Bronchial epithelial cell (primary cell): Measurements from ENCODE around the gene IDH2. TPM values are rescaled to one million over a fixed set of nuclear protein-coding genes. Genes with fewer than 3 reads are reported as not detected.

ENCODE experiments used
- DNase-seq: peaks from one replicate; pipeline ENCODE4 v3.0.0-alpha.2; 2010; ENCODE audit warnings: low read depth
- FAIRE-seq: peaks from 2 replicates; lab custom pipeline; 2011; peaks lifted over from hg19 to GRCh38; lab: Jason Lieb, UNC
- H3K27me3 ChIP-seq: 2 replicates; pipeline ENCODE4 v1.5.1; 2011; ENCODE audit warnings: low read length; ENCODE audit not compliant: control insufficient read depth, insufficient read depth
- H3K36me3 ChIP-seq: 2 replicates; pipeline ENCODE4 v1.5.1; 2011; ENCODE audit warnings: low read length; ENCODE audit not compliant: control insufficient read depth, insufficient read depth
- H3K4me3 ChIP-seq: 2 replicates; pipeline ENCODE4 v1.5.1; 2011; ENCODE audit warnings: mild to moderate bottlenecking, low read depth, low read length, control low read depth
- CTCF ChIP-seq: IDR thresholded peaks from 2 replicates; pipeline ENCODE4 v1.5.1; 2011; ENCODE audit warnings: mild to moderate bottlenecking, moderate library complexity, low read length, control low read depth, inconsistent platforms; ENCODE audit not compliant: insufficient read depth, severe bottlenecking
- total RNA-seq: library from RNA; depleted of rRNA; stranded (reverse); fragments of >200 nt; gene quantifications from 2 replicates; pipeline ENCODE4 v1.2.1, GENCODE V29; 2014

The IDH2 gene
- total RNA-seq, 1 donor from 2014 or later = 29.5 TPM

- no peak for FAIRE-seq
- TF ChIP-seq CTCF = no peak
- H3K36me3 ChIP-seq = no peaks in the 10 kb centered on the region
- no peak overlapping the region for H3K4me3 ChIP-seq
- H3K27me3 ChIP-seq = no peaks in the 10 kb centered on the region
- peak; percentile 54 for DNase-seq
Measured at GRCh38 chr15:90062023-90062442, 40.2 kb downstream of the IDH2 start.

DNA sequence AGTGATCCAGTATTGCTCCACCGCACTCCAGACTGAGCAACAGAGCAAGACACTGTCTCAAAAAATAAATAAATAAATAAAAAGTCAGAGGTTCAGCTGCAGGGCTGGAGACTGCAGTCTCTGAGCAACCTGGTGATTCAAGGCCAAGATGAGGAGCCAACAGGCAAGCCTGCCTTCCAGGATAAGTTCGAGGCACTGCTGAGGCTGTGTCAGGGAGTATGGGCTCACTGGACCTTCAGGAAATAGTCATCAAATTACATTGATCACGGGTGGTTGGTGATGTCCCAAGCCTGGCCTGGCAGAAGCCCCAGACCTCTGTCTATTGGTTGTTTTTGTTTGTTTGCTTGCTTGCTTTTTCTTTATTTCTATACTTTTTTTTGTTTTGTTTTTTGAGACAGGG, 41.5 kb downstream of the IDH2 start:
- DNase-seq = peak; percentile 27
- Histone ChIP-seq H3K27me3 (no peaks in the 10 kb centered on the region), H3K4me3 (no peak overlapping the region), H3K36me3 (no peaks in the 10 kb centered on the region)
- no peak for FAIRE-seq
- TF ChIP-seq CTCF = no peak

GRCh38 chr15:90059208-90059985, 42.9 kb downstream of the IDH2 start:
- no peak overlapping the region for H3K4me3 ChIP-seq
- no peak for FAIRE-seq
- DNase-seq = peak; percentile 33
- H3K36me3 ChIP-seq = no peaks in the 10 kb centered on the region
- no peaks in the 10 kb centered on the region for H3K27me3 ChIP-seq
- no peak for TF ChIP-seq CTCF

GRCh38 chr15:90058775-90059174, 43.5 kb downstream of the IDH2 start:
- Histone ChIP-seq H3K27me3 (no peaks in the 10 kb centered on the region), H3K36me3 (no peaks in the 10 kb centered on the region), H3K4me3 (no peak overlapping the region)
- FAIRE-seq (no peak), DNase-seq (no peak)
- TF ChIP-seq CTCF = no peak

DNA sequence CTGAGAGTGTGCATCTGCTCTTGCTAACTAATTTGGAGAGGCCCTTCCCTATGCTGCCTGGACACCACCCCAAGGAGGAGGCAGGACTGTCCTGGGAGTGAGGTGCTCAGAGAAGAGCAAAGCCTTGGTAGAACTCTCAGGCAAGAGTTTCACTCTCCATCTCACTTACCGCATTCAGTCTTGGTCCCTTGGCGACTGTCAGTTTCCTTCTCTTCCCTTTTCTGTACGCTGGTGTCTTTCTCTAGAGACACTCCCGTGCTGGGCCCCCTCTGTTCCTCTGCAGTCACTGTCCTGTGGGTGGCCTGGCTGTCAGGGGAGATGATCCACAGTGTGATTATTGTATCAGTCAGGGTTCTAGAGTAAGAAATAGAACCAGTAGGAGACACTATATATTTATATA, 44.0 kb downstream of the IDH2 start:
- FAIRE-seq = no peak
- TF ChIP-seq CTCF = no peak
- DNase-seq = no peak

GRCh38 chr15:90056529-90056928, 45.7 kb downstream of the IDH2 start:
- H3K4me3 ChIP-seq = no peak overlapping the region
- no peak for TF ChIP-seq CTCF
- FAIRE-seq (no peak), DNase-seq (no peak)
- no peaks in the 10 kb centered on the region for H3K27me3 ChIP-seq
- H3K36me3 ChIP-seq = no peaks in the 10 kb centered on the region

More for the DNA sequence above, 44.0 kb downstream of the IDH2 start:
- H3K36me3 ChIP-seq = no peaks in the 10 kb centered on the region
- no peaks in the 10 kb centered on the region for H3K27me3 ChIP-seq
- no peak overlapping the region for H3K4me3 ChIP-seq
